Pulmonary artery endothelial cell (primary cell): ENCODE measurements around the gene PSPC1. TPM values are rescaled to one million over a fixed set of nuclear protein-coding genes. Genes with fewer than 3 reads are reported as not detected.

Experiments
- DNase-seq: peaks from one replicate; pipeline ENCODE4 v3.0.0-alpha.2; 2011; ENCODE audit warnings: low read depth, low spot score
- total RNA-seq: library from RNA; depleted of rRNA; stranded (reverse); fragments of >200 nt; gene quantifications from 2 replicates; pipeline ENCODE4 v1.2.3, GENCODE V29; 2014

Gene PSPC1
- total RNA-seq, 1 donor from 2014 or later: 86.8 TPM

DNA sequence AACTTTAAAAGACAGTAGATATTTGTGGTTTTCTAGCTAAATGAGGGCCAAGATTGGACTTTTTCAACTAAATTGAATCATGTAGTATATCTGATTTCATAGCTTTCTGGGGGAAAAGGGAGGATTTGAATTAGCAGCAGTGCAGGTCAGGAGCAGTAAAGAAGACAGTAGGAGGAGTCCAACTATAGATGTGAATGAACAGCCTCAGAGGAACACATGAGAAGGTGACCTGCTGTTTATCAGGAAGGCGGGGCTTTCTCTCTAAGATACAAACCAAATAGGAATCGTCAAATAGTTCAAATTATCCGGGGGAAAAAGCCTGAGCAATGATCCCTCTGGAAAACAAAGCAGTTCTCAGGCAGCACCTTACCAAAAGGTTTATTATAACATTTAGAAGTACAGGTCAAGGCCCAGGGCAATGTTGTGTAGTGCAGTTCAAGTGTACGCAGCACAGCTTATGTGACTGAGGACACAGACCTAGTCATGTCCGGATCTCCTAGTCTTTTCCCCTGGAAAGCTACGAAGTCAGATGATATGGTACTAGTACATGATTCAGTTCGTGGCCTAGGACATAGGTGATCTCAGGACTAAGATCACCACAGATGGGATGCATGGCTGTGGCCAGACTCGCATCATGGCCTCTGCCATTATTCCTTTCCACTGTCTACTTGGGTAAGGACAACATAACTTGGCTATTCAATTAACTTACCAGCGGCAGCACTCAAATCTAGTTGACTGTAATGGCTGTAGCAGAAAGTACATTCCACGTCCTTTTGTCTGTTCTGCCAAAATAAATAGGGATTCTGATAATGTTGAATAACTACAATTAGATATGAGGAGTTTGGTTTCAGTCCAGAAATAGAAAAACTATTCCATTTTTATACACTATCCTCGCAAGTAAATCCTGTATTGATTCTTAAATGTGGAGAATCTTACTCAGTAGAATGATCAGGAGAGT lies 109.0 kb downstream of the PSPC1 start:
- no peak for DNase-seq

DNA sequence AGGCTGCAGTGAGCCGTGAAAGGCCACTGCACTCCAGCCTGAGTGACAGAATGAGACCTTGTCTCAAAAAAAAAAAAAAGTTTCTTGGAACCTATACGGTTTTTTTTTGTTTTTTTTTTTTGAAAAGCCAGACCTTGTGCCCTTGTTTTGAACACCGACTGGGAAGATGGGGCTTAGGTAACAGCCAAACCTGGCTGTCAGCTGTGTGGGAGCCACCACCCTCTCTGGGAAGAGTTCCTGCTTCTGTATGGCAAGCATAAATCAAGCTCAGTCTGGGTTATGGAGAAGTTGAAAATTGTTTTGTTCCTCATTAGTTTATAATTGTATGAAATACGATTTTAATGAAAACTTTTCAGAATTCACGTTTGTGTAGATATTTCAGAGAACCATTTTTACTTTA lies 109.8 kb downstream of the PSPC1 start:
- no peak for DNase-seq

GRCh38 chr13:19670147-19670546 lies 112.6 kb downstream of the PSPC1 start:
- DNase-seq: no peak

- no peak for DNase-seq
Measured at GRCh38 chr13:19668778-19669177, 114.0 kb downstream of the PSPC1 start.

DNA sequence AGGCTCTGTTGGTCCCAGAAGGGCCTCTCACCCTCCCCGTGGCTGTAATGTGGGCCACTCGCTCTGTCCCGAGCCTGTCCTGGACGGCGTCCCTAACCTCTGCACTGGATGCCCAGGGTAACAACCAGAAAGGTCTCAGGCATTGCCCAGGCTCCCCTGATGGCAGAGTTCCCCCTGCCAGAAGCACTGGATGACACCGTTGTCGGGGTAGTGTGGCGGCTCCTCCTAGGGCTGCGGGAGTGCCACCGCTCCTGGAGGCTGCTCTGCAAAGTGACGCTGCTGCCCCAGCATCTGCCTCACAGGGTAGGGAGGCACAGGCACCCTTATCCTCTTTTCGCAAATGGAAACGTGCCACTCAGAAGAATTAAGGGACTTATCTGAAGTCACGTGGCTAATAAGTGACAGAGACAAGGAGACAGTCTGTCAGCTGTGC lies 117.3 kb downstream of the PSPC1 start:
- no peak for DNase-seq

- DNase-seq: no peak
Measured at GRCh38 chr13:19664481-19665230, 118.1 kb downstream of the PSPC1 start.

GRCh38 chr13:19663416-19663979 lies 119.2 kb downstream of the PSPC1 start:
- no peak for DNase-seq

GRCh38 chr13:19661561-19661960 lies 121.2 kb downstream of the PSPC1 start:
- DNase-seq: no peak

DNA sequence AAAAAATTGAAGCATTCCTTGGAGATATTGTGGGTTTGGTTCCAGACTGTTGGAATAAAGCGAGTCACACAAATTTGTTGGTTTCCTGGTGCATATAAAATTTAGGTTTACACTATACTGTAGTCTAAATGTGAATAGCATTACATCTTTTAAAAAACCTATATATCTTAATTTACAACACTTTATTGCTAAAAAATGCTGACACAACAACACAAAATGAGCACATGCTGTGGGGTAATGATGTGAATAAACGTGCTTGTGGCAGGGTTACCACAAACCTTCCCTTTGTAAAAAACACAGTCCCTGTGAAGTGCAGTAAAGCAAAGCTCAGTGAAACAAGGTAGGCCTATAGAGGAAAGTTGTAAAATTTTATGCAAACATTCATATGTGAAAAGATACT lies 121.6 kb downstream of the PSPC1 start:
- DNase-seq: no peak

DNA sequence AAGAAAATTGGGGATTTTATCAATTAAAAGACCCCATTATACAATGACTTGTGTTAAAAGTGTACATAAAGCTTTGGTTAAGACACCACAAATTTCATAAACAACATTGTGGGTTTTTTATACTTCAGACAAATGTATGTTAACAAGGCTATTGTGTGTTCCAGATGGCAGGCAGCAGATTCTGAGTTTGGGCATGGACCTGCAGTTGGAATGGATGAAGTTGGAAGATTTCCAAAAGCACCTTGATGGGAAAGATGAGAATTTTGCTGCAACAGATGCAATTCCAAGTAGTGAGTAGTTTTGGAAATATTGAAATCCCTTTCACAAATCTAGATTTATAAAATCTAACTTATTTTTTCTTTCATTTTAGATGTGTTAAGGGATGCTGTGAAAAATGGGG lies 123.9 kb downstream of the PSPC1 start:
- DNase-seq: no peak

- DNase-seq: no peak
Measured at GRCh38 chr13:19657872-19658591, 124.7 kb downstream of the PSPC1 start.

Other genes starting within 250 kb of the PSPC1 start
- not detected in 2 replicates for gene TPTE2, start 221.4 kb downstream of the PSPC1 start, total RNA-seq
- gene MPHOSPH8, start 149.3 kb downstream of the PSPC1 start, total RNA-seq: 14.1 and 18.7 TPM in 2 replicates
- gene ZMYM5, start 80.7 kb upstream of the PSPC1 start, total RNA-seq: 10.6 TPM in 2 replicates
- 49.8 and 53.2 TPM in 2 replicates for gene ZMYM2, start 175.8 kb upstream of the PSPC1 start, total RNA-seq